Ishikawa (cell line): ENCODE measurements around the gene PHRF1.

ENCODE experiments used
- CEBPB ChIP-seq: IDR thresholded peaks from 2 replicates; pipeline ENCODE4 v1.6.1; 2012
- CREB1 ChIP-seq: IDR thresholded peaks from 2 replicates; pipeline ENCODE4 v1.6.1; 2012; ENCODE audit warnings: low read depth
- EGR1 ChIP-seq: IDR thresholded peaks from 2 replicates; pipeline ENCODE4 v1.6.1; 2012
- EP300 ChIP-seq: IDR thresholded peaks from 2 replicates; pipeline ENCODE4 v1.6.1; 2012; ENCODE audit warnings: borderline replicate concordance
- FOXM1 ChIP-seq: IDR thresholded peaks from 2 replicates; pipeline ENCODE4 v1.6.1; 2012; ENCODE audit warnings: low read depth, borderline replicate concordance
- MAX ChIP-seq: IDR thresholded peaks from 2 replicates; pipeline ENCODE4 v1.6.1; 2012
- NFIC ChIP-seq: IDR thresholded peaks from 2 replicates; pipeline ENCODE4 v1.6.1; 2012
- RAD21 ChIP-seq: IDR thresholded peaks from 2 replicates; pipeline ENCODE4 v1.6.1; 2012; ENCODE audit warnings: low read depth
- REST ChIP-seq: IDR thresholded peaks from 2 replicates; pipeline ENCODE4 v1.6.1; 2012; ENCODE audit warnings: low read depth, mild to moderate bottlenecking
- TAF1 ChIP-seq: IDR thresholded peaks from 2 replicates; pipeline ENCODE4 v1.6.1; 2012; ENCODE audit warnings: low read depth, mild to moderate bottlenecking
- TCF12 ChIP-seq: IDR thresholded peaks from 2 replicates; pipeline ENCODE4 v1.6.1; 2012; ENCODE audit warnings: low read depth
- TEAD4 ChIP-seq: IDR thresholded peaks from 2 replicates; pipeline ENCODE4 v1.6.1; 2012
- USF1 ChIP-seq: IDR thresholded peaks from 2 replicates; pipeline ENCODE4 v1.6.1; 2012
- YY1 ChIP-seq: IDR thresholded peaks from 2 replicates; pipeline ENCODE4 v1.6.1; 2012; ENCODE audit warnings: low read depth
- ZBTB7A ChIP-seq: IDR thresholded peaks from 2 replicates; pipeline ENCODE4 v1.6.1; 2012; ENCODE audit warnings: low read depth

The PHRF1 gene

GRCh38 chr11:620935-621814 lies 44.9 kb downstream of the PHRF1 start:
- TF ChIP-seq CEBPB = no peak
- TF ChIP-seq CREB1 = no peak
- no peak for TF ChIP-seq USF1
- no peak for TF ChIP-seq ZBTB7A

- TF ChIP-seq TAF1 (no peak), CREB1 (no peak), MAX (no peak), TEAD4 (no peak), USF1 (no peak), REST (no peak), NFIC (no peak), ZBTB7A (no peak), FOXM1 (no peak), TCF12 (no peak)
Observed at GRCh38 chr11:621838-622237, 45.6 kb downstream of the PHRF1 start.

GRCh38 chr11:623349-623869 lies 47.1 kb downstream of the PHRF1 start:
- TF ChIP-seq EGR1 (no peak), EP300 (no peak), CREB1 (no peak), USF1 (no peak), REST (no peak), ZBTB7A (no peak), MAX (no peak), TCF12 (no peak)

GRCh38 chr11:623999-624704 lies 47.9 kb downstream of the PHRF1 start:
- TF ChIP-seq MAX (no peak), NFIC (no peak), RAD21 (no peak), EP300 (no peak), TAF1 (no peak), USF1 (no peak), REST (no peak), ZBTB7A (no peak), YY1 (no peak), CREB1 (no peak), TEAD4 (no peak), TCF12 (no peak), EGR1 (no peak), CEBPB (no peak), FOXM1 (no peak)
